LoVo (cell line): ENCODE data around the gene GRHL1.
A peak's percentile ranks its signal among the peaks of the same experiment; 100 is the strongest.

Experiments
- DNase-seq: peaks from one replicate; pipeline ENCODE4 v3.0.0-alpha.2; 2016; ENCODE audit warnings: low spot score

Gene GRHL1

GRCh38 chr2:10042301-10043161 lies 91.0 kb downstream of the GRHL1 start:
- DNase-seq, result no peak

GRCh38 chr2:10043256-10043905 lies 91.9 kb downstream of the GRHL1 start, which contains the start of gene KLF11:
TSS of gene KLF11 (plus strand) at chr2:10043550. CDS start at chr2:10043717, 167 bp downstream.
- DNase-seq, result peak; percentile 88

GRCh38 chr2:10043906-10044601 lies 92.6 kb downstream of the GRHL1 start:
- DNase-seq, result peak; percentile 89

GRCh38 chr2:10045561-10046355 lies 94.3 kb downstream of the GRHL1 start:
- no peak for DNase-seq

GRCh38 chr2:10046931-10047330 lies 95.4 kb downstream of the GRHL1 start:
- DNase-seq, result no peak

GRCh38 chr2:10047616-10048500 lies 96.4 kb downstream of the GRHL1 start:
- no peak for DNase-seq

- DNase-seq, result peak; percentile 49
These were observed 97.1 kb downstream of the GRHL1 start for GRCh38 chr2:10048501-10049171.
